Mucosa of rectum (tissue), 2 donors: Measurements from ENCODE around the gene C12orf75.
"Not testable (repeated sequence)": the region's sequence is repeated elsewhere in the genome, so short reads cannot be mapped to it uniquely, and the experiment has no call there.

ENCODE experiments used
- H3K27ac ChIP-seq, 2 donors: one replicate each; pipeline ENCODE4 v1.7.0; 2013; ENCODE audit warnings: inconsistent platforms in 2 of 2, low read depth in 2 of 2, low read length in 2 of 2
- H3K27me3 ChIP-seq, 2 donors: one replicate each; pipeline ENCODE4 v1.7.0; 2013; ENCODE audit warnings: low read length in 2 of 2; ENCODE audit not compliant: control insufficient read depth in 2 of 2, insufficient read depth in 2 of 2
- H3K36me3 ChIP-seq, 2 donors: one replicate each; pipeline ENCODE4 v1.7.0; 2013; ENCODE audit warnings: low read length in 2 of 2; ENCODE audit not compliant: control insufficient read depth in 2 of 2, insufficient read depth in 2 of 2
- H3K4me1 ChIP-seq, 2 donors: one replicate each; pipeline ENCODE4 v1.7.0; 2013; ENCODE audit warnings: low read length in 2 of 2, mild to moderate bottlenecking in 1 of 2; ENCODE audit not compliant: control insufficient read depth in 2 of 2, insufficient read depth in 2 of 2
- H3K4me3 ChIP-seq, 2 donors: one replicate each; pipeline ENCODE4 v1.7.0; 2013; ENCODE audit warnings: low read length in 2 of 2
- H3K9ac ChIP-seq, 2 donors: one replicate each; pipeline ENCODE4 v1.7.0; 2013; ENCODE audit warnings: low read length in 2 of 2, low read depth in 1 of 2, mild to moderate bottlenecking in 1 of 2
- H3K9me3 ChIP-seq, 2 donors: one replicate each; pipeline ENCODE4 v1.7.0; 2013; ENCODE audit warnings: low read length in 2 of 2; ENCODE audit not compliant: control insufficient read depth in 2 of 2
- donor health status: healthy.
- donor health status: Normal muscosa, but diverticular disease.

The C12orf75 gene

DNA sequence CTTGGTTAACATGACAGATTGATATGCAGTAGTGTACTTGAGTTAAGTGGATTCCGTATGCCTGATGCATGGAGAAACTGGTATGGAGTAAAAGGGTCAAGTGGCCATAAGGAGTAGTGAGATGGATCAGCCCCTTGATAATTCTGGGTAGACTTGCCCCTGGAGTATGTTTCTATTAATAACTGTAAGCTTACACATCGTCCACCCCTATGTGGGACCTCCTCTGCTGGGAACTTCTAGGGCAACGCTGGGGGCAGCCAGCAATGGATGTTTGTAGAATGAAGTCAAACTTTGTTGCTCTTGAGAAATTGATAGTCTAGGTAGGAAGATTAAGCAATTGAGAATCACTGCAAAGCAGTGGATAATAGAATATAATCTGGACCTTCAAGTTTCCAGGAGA lies 3.5 kb downstream of the C12orf75 start:
- Histone ChIP-seq H3K36me3 (no peaks in the 10 kb centered on the region), H3K27ac (no peak overlapping the region), H3K9ac (no peak overlapping the region), H3K9me3 (no peaks in the 10 kb centered on the region), H3K27me3 (no peaks in the 10 kb centered on the region), H3K4me3 (no peak overlapping the region), H3K4me1 (peaks cover 10 to 12% of the 10 kb centered on the region in 2 donors)

DNA sequence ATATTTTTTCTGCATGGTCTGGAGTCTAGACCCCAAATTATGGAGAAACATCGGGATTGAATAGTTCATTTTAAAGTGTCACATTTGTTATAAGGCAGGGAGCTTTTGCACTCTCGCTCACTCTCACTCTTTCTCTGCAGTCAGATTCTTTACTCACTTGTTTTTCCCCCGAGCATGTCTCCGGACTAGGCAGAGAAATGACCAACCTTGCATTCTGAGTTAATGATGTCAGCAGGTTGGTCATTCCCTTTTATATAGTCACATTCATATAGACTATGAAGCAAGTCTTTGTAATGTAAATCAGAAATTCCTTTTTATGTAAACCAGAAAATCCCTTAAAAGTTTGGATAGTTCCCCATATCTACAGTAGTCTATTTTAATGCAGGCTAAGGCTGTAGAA lies 4.1 kb downstream of the C12orf75 start:
- Histone ChIP-seq H3K9ac (no peak overlapping the region), H3K27ac (no peak overlapping the region), H3K4me1 (peaks cover 10 to 12% of the 10 kb centered on the region in 2 donors), H3K27me3 (no peaks in the 10 kb centered on the region), H3K36me3 (no peaks in the 10 kb centered on the region), H3K4me3 (no peak overlapping the region), H3K9me3 (no peaks in the 10 kb centered on the region)

DNA sequence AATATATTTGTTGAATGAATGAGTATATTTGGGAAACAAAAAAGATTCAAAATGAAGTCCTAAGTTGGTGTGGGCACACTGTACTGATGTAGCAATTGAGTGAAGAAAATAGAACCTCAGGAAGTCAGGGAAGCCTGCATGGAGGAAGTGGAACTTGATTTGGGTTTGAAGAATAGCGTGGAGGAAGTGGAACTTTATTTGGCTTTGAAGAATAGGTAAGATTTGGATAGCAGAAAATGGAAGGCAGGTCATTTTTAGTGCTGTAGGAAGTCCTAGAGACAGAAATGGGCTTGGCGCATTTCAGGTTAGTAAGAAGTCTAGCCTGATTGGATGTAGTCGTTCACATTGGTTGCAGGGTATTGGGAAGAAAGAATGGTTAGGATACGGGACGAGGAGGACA lies 5.4 kb downstream of the C12orf75 start:
- no peaks in the 10 kb centered on the region for H3K9me3 ChIP-seq
- no peaks in the 10 kb centered on the region for H3K36me3 ChIP-seq
- no peak overlapping the region for H3K4me3 ChIP-seq
- no peak overlapping the region for H3K27ac ChIP-seq
- H3K4me1 ChIP-seq, result peaks cover 5 to 10% of the 10 kb centered on the region in 2 donors
- no peak overlapping the region for H3K9ac ChIP-seq
- H3K27me3 ChIP-seq, result no peaks in the 10 kb centered on the region

DNA sequence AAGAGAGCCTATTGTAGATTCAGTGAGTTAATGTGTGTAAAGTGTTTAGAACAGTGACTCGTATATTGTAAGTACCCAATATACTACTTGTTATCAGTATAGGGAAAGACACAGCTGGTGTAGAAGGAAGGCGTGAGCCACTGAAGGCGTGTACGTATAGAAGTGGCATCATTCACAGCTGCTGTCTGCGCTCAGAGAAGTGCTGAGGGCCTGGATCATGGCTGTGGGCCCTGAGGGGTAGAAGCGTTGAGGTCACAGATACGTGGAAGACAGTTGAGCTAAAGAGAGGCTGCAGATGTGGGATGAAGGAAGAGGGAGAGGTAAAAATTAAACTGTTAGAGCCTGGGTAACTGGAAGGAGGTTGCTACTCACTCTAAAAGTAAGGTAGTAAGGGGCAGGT lies 5.9 kb downstream of the C12orf75 start:
- Histone ChIP-seq H3K4me1 (peaks cover 5 to 8% of the 10 kb centered on the region in 2 donors), H3K9ac (no peak overlapping the region), H3K27ac (no peak overlapping the region), H3K27me3 (no peaks in the 10 kb centered on the region), H3K36me3 (no peaks in the 10 kb centered on the region), H3K9me3 (no peaks in the 10 kb centered on the region), H3K4me3 (no peak overlapping the region)

DNA sequence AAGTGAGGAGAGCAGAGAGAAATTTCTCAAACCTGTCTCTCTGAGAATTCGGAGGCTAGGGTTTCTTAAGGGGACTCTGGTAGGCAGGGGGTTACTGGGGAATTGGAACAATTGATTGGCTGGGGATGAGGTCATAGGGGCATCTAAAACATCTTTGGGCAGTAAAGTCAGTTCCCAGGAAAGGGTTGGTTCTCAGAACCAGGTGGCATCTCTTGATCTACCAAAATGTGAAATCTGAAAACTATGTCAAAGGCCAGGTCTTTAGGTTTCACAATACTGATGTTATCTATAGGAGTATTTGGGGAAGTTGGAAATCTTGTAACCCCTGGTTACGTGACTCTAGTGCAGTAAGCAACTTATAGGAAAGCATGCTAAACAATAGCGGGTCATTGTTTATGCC lies 6.9 kb downstream of the C12orf75 start:
- H3K9me3 ChIP-seq, result no peaks in the 10 kb centered on the region
- no peaks in the 10 kb centered on the region for H3K27me3 ChIP-seq
- H3K4me3 ChIP-seq, result no peak overlapping the region
- no peak overlapping the region for H3K27ac ChIP-seq
- no peaks in the 10 kb centered on the region for H3K36me3 ChIP-seq
- no peak overlapping the region for H3K9ac ChIP-seq
- no peaks in the 10 kb centered on the region for H3K4me1 ChIP-seq

DNA sequence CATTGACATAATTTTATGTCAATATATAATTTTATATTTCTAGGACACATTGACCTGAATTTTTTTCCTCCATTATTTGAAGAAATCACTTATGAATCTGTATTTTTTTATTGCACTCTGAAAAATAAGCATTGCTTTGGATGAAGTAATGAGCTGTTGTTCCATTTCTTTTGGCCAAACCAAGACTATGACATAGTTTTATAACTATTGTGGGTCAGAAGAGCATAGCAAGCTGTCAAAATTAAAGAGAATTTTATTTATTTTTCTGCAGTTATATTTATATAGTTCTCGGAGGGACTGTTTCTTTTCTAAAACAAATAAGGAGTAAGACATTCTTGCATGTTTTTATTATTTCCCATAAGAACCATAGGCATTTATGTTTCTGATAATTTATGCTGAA lies 8.5 kb downstream of the C12orf75 start:
- H3K27me3 ChIP-seq, result no peaks in the 10 kb centered on the region
- no peak overlapping the region for H3K9ac ChIP-seq
- H3K4me1 ChIP-seq, result no peaks in the 10 kb centered on the region
- no peaks in the 10 kb centered on the region for H3K9me3 ChIP-seq
- no peak overlapping the region for H3K27ac ChIP-seq
- no peaks in the 10 kb centered on the region for H3K36me3 ChIP-seq
- no peak overlapping the region for H3K4me3 ChIP-seq

DNA sequence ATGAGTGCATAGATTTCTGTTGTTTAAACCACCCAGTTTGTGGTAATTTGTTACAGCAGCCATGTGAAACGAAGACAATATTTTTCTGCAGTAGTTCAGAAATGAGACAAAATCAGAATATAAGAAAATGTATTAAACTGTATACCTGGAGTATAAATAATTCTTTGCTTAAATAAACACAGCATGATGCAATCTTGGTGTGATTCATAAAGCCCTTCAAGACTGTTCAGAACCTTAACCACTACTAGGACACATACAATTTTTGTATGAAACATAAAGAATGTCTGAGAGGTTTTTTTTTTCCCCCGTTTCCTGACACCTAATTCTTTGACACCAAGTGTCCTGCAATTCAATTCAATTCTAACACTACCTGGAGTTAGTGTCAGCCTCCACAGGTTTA lies 10.5 kb downstream of the C12orf75 start:
- Histone ChIP-seq H3K9ac (no peak overlapping the region), H3K4me1 (no peaks in the 10 kb centered on the region), H3K27ac (no peak overlapping the region), H3K36me3 (no peaks in the 10 kb centered on the region), H3K27me3 (no peaks in the 10 kb centered on the region), H3K9me3 (no peaks in the 10 kb centered on the region), H3K4me3 (no peak overlapping the region)

DNA sequence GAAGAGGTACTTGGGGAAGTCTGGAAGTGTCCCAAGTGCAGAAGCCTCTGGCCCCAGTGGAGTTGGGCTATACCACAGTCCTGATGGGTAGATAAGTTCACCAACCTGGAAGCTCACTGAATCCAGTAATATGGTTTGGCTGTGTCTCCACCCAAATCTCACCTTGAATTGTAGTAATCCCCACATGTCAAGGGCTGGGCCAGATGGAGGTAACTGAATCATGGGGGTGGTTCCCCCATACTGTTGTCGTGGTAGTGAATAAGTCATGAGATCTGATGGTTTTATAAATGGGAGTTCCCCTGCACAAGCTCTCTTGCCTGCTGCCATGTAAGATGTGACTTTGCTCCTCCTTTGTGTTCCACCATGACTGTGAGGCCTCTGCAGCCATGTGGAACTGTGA lies 11.1 kb downstream of the C12orf75 start:
- H3K4me1 ChIP-seq, H3K4me3 ChIP-seq, H3K27ac ChIP-seq, H3K9ac ChIP-seq, H3K36me3 ChIP-seq, H3K9me3 ChIP-seq, H3K27me3 ChIP-seq: not testable (repeated sequence)

DNA sequence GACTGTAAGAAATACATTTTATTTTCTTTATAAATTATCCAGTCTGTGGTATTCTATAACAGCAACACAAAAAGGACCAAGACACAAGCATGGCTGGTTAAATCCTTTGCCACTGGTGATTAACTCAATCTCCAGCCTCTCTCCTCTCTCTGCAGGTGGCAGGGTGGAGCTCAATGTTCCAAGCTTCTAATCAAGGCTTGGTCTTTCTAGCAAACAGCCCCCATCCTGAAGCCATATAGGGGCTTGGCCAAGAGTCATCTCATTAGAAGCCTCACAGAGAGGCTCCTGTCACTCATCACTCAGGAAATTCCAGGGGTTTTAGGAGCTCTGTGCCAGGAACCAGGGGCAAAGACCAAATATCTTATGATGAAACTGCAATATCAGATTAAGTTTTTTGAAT lies 12.0 kb downstream of the C12orf75 start:
- Histone ChIP-seq H3K27me3 (no peaks in the 10 kb centered on the region), H3K4me1 (no peaks in the 10 kb centered on the region), H3K9me3 (no peaks in the 10 kb centered on the region), H3K27ac (no peak overlapping the region), H3K36me3 (no peaks in the 10 kb centered on the region), H3K4me3 (no peak overlapping the region), H3K9ac (no peak overlapping the region)

DNA sequence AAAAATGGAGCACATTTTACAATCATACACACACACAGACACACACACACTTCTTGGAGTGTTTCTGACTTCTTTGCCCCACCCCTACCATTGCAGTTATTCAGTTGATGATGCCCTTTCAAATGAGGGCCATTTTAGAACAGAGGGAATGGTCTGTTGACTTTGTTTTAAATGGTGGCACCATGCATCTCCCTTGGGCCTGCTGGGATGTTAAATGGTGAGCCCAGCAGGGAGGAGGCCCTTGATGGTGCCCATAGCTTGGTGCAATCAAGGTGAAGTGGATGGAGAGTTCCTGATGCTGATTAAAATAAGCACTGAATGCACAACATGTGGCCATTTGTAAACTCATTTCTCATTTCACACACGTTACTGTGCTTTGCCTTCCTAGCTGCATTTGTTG lies 13.3 kb downstream of the C12orf75 start:
- no peak overlapping the region for H3K27ac ChIP-seq

DNA sequence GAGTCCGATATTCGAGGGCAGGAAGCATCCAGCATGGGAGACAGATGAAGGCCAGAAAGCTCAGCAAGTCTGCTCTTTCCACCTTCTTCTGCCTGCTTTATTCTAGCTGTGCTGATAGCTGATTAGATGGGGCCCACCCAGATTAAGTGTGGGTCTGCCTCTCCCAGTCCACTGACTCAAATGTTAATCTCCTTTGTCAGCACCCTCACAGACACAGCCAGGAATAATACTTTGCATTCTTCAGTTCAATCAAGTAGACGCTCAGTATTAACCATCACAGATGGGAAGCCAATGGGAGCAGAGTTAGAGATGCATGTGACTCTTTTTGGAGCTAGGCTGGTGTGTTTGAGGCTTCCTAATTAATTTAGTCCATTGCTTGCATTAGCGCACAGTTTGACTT lies 17.0 kb downstream of the C12orf75 start:
- Histone ChIP-seq H3K9ac (no peak overlapping the region), H3K4me1 (peaks cover 0 to under 1% of the 10 kb centered on the region in 2 donors), H3K4me3 (no peak overlapping the region)

More for the DNA sequence above, 13.3 kb downstream of the C12orf75 start:
- Histone ChIP-seq H3K4me1 (no peaks in the 10 kb centered on the region), H3K36me3 (no peaks in the 10 kb centered on the region), H3K9ac (no peak overlapping the region), H3K4me3 (no peak overlapping the region), H3K27me3 (no peaks in the 10 kb centered on the region), H3K9me3 (no peaks in the 10 kb centered on the region)

More for the DNA sequence above, 17.0 kb downstream of the C12orf75 start:
- no peaks in the 10 kb centered on the region for H3K27me3 ChIP-seq
- no peaks in the 10 kb centered on the region for H3K9me3 ChIP-seq
- no peaks in the 10 kb centered on the region for H3K36me3 ChIP-seq
- no peak overlapping the region for H3K27ac ChIP-seq
